Measurements from ENCODE around the gene MXD1.

Gene MXD1

GRCh38 chr2:69937968-69938367 lies 23.1 kb downstream of the MXD1 start:
- Histone ChIP-seq H3K27ac (ENCODE audit: low read depth, low read length) (no peak overlapping the region), H3K36me3 (ENCODE audit: control insufficient read depth, insufficient read depth, low read length) (peaks cover 20% of the 10 kb centered on the region), H3K27me3 (ENCODE audit: control insufficient read depth, insufficient read depth, low read length) (no peaks in the 10 kb centered on the region)

GRCh38 chr2:69939722-69940121 lies 24.8 kb downstream of the MXD1 start:
- Histone ChIP-seq H3K27me3 (ENCODE audit: control insufficient read depth, insufficient read depth, low read length) (no peaks in the 10 kb centered on the region), H3K27ac (ENCODE audit: low read depth, low read length) (no peak overlapping the region)

More at GRCh38 chr2:69937968-69938367, 23.1 kb downstream of the MXD1 start:
- H3K4me1 ChIP-seq (ENCODE audit: control insufficient read depth, insufficient read depth, low read length), result no peaks in the 10 kb centered on the region
- H3K9ac ChIP-seq (ENCODE audit: low read length), result no peak overlapping the region
- no peak overlapping the region for H3K4me3 ChIP-seq (ENCODE audit: low read length)

GRCh38 chr2:69940691-69941090 lies 25.8 kb downstream of the MXD1 start:
- no peaks in the 10 kb centered on the region for H3K4me1 ChIP-seq (ENCODE audit: control insufficient read depth, insufficient read depth, low read length)
- no peak overlapping the region for H3K27ac ChIP-seq (ENCODE audit: low read depth, low read length)
- no peak overlapping the region for H3K9ac ChIP-seq (ENCODE audit: low read length)
- H3K36me3 ChIP-seq (ENCODE audit: control insufficient read depth, insufficient read depth, low read length), result peaks cover 17% of the 10 kb centered on the region
- no peak overlapping the region for H3K4me3 ChIP-seq (ENCODE audit: low read length)
- no peaks in the 10 kb centered on the region for H3K27me3 ChIP-seq (ENCODE audit: control insufficient read depth, insufficient read depth, low read length)

More at GRCh38 chr2:69939722-69940121, 24.8 kb downstream of the MXD1 start:
- no peak overlapping the region for H3K9ac ChIP-seq (ENCODE audit: low read length)
- peaks cover 20% of the 10 kb centered on the region for H3K36me3 ChIP-seq (ENCODE audit: control insufficient read depth, insufficient read depth, low read length)
- H3K4me3 ChIP-seq (ENCODE audit: low read length), result no peak overlapping the region
- no peaks in the 10 kb centered on the region for H3K4me1 ChIP-seq (ENCODE audit: control insufficient read depth, insufficient read depth, low read length)

- H3K36me3 ChIP-seq (ENCODE audit: control insufficient read depth, insufficient read depth, low read length), result peaks cover 4% of the 10 kb centered on the region
- H3K4me1 ChIP-seq (ENCODE audit: control insufficient read depth, insufficient read depth, low read length), result no peaks in the 10 kb centered on the region
- H3K4me3 ChIP-seq (ENCODE audit: low read length), result no peak overlapping the region
- no peaks in the 10 kb centered on the region for H3K27me3 ChIP-seq (ENCODE audit: control insufficient read depth, insufficient read depth, low read length)
- no peak overlapping the region for H3K27ac ChIP-seq (ENCODE audit: low read depth, low read length)
- H3K9ac ChIP-seq (ENCODE audit: low read length), result no peak overlapping the region
These were observed 28.3 kb downstream of the MXD1 start for GRCh38 chr2:69943000-69943842.

- no peaks in the 10 kb centered on the region for H3K36me3 ChIP-seq (ENCODE audit: control insufficient read depth, insufficient read depth, low read length)
These were observed 29.1 kb downstream of the MXD1 start for GRCh38 chr2:69943843-69944525.

GRCh38 chr2:69944756-69945155 lies 29.8 kb downstream of the MXD1 start:
- H3K27ac ChIP-seq (ENCODE audit: low read depth, low read length), result no peak overlapping the region
- H3K9ac ChIP-seq (ENCODE audit: low read length), result no peak overlapping the region
- H3K27me3 ChIP-seq (ENCODE audit: control insufficient read depth, insufficient read depth, low read length), result no peaks in the 10 kb centered on the region
- no peaks in the 10 kb centered on the region for H3K36me3 ChIP-seq (ENCODE audit: control insufficient read depth, insufficient read depth, low read length)
- H3K4me3 ChIP-seq (ENCODE audit: low read length), result no peak overlapping the region
- no peaks in the 10 kb centered on the region for H3K4me1 ChIP-seq (ENCODE audit: control insufficient read depth, insufficient read depth, low read length)

More at GRCh38 chr2:69943843-69944525, 29.1 kb downstream of the MXD1 start:
- no peak overlapping the region for H3K27ac ChIP-seq (ENCODE audit: low read depth, low read length)
- H3K4me3 ChIP-seq (ENCODE audit: low read length), result no peak overlapping the region
- no peaks in the 10 kb centered on the region for H3K27me3 ChIP-seq (ENCODE audit: control insufficient read depth, insufficient read depth, low read length)
- no peak overlapping the region for H3K9ac ChIP-seq (ENCODE audit: low read length)
- H3K4me1 ChIP-seq (ENCODE audit: control insufficient read depth, insufficient read depth, low read length), result no peaks in the 10 kb centered on the region

GRCh38 chr2:69945441-69945840 lies 30.5 kb downstream of the MXD1 start:
- no peaks in the 10 kb centered on the region for H3K4me1 ChIP-seq (ENCODE audit: control insufficient read depth, insufficient read depth, low read length)
- no peak overlapping the region for H3K9ac ChIP-seq (ENCODE audit: low read length)
- H3K4me3 ChIP-seq (ENCODE audit: low read length), result no peak overlapping the region
- H3K36me3 ChIP-seq (ENCODE audit: control insufficient read depth, insufficient read depth, low read length), result no peaks in the 10 kb centered on the region
- no peaks in the 10 kb centered on the region for H3K27me3 ChIP-seq (ENCODE audit: control insufficient read depth, insufficient read depth, low read length)
- H3K27ac ChIP-seq (ENCODE audit: low read depth, low read length), result no peak overlapping the region

- no peaks in the 10 kb centered on the region for H3K36me3 ChIP-seq (ENCODE audit: control insufficient read depth, insufficient read depth, low read length)
- no peak overlapping the region for H3K4me3 ChIP-seq (ENCODE audit: low read length)
- no peaks in the 10 kb centered on the region for H3K27me3 ChIP-seq (ENCODE audit: control insufficient read depth, insufficient read depth, low read length)
- no peak overlapping the region for H3K9ac ChIP-seq (ENCODE audit: low read length)
- no peaks in the 10 kb centered on the region for H3K4me1 ChIP-seq (ENCODE audit: control insufficient read depth, insufficient read depth, low read length)
- H3K27ac ChIP-seq (ENCODE audit: low read depth, low read length), result no peak overlapping the region
These were observed 31.0 kb downstream of the MXD1 start for GRCh38 chr2:69945941-69946340.

GRCh38 chr2:69946351-69947324 lies 31.7 kb downstream of the MXD1 start:
- Histone ChIP-seq H3K27ac (ENCODE audit: low read depth, low read length) (no peak overlapping the region), H3K27me3 (ENCODE audit: control insufficient read depth, insufficient read depth, low read length) (no peaks in the 10 kb centered on the region), H3K36me3 (ENCODE audit: control insufficient read depth, insufficient read depth, low read length) (no peaks in the 10 kb centered on the region), H3K9ac (ENCODE audit: low read length) (no peak overlapping the region), H3K4me1 (ENCODE audit: control insufficient read depth, insufficient read depth, low read length) (no peaks in the 10 kb centered on the region), H3K4me3 (ENCODE audit: low read length) (no peak overlapping the region)

- Histone ChIP-seq H3K27me3 (ENCODE audit: control insufficient read depth, insufficient read depth, low read length) (no peaks in the 10 kb centered on the region), H3K4me3 (ENCODE audit: low read length) (no peak overlapping the region), H3K27ac (ENCODE audit: low read depth, low read length) (no peak overlapping the region), H3K36me3 (ENCODE audit: control insufficient read depth, insufficient read depth, low read length) (no peaks in the 10 kb centered on the region), H3K4me1 (ENCODE audit: control insufficient read depth, insufficient read depth, low read length) (no peaks in the 10 kb centered on the region), H3K9ac (ENCODE audit: low read length) (no peak overlapping the region)
These were observed 32.5 kb downstream of the MXD1 start for GRCh38 chr2:69947325-69947931.

GRCh38 chr2:69948032-69948962 lies 33.4 kb downstream of the MXD1 start:
- no peaks in the 10 kb centered on the region for H3K4me1 ChIP-seq (ENCODE audit: control insufficient read depth, insufficient read depth, low read length)
- H3K36me3 ChIP-seq (ENCODE audit: control insufficient read depth, insufficient read depth, low read length), result no peaks in the 10 kb centered on the region
- no peak overlapping the region for H3K27ac ChIP-seq (ENCODE audit: low read depth, low read length)
- H3K27me3 ChIP-seq (ENCODE audit: control insufficient read depth, insufficient read depth, low read length), result no peaks in the 10 kb centered on the region
- no peak overlapping the region for H3K9ac ChIP-seq (ENCODE audit: low read length)
- no peak overlapping the region for H3K4me3 ChIP-seq (ENCODE audit: low read length)

All from rectal smooth muscle tissue (tissue), 1 donor.